ENCODE results near the gene HCAR1. TPM values are rescaled to one million over a fixed set of nuclear protein-coding genes. Genes with fewer than 3 reads are reported as not detected.

Gene HCAR1
- total RNA-seq, 1 experiment from 2014 or later, result 0.31 TPM

- no peak for TF ChIP-seq CTCF (IDR thresholded peaks at IDR 0.05)
- no peak for TF ChIP-seq TCF7L2 (IDR thresholded peaks at IDR 0.05; ENCODE audit: low read depth, low read length)
- TF ChIP-seq REST (IDR thresholded peaks at IDR 0.05; ENCODE audit: insufficient read depth in 1 of 2, low read depth in 2 of 2, low read length in 1 of 2), result no peak
- TF ChIP-seq SIN3A (IDR thresholded peaks at IDR 0.05; ENCODE audit: borderline replicate concordance, insufficient read depth, low read depth, low read length), result no peak
- CTCF ChIA-PET, result interaction anchor here (0.6 to 0.7 kb wide), 2 partner anchors 63 to 297 kb away, joined by 4 read pairs; no protein-coding TSS in a partner anchor
- H3K27ac ChIP-seq (ENCODE audit: low read length), result no peak overlapping the region
These were observed 16.8 kb upstream of the HCAR1 start for GRCh38 chr12:122747224-122748135.

GRCh38 chr12:122743895-122744525 is 13.4 kb upstream of the HCAR1 start:
- no peak overlapping the region for H3K27ac ChIP-seq (ENCODE audit: low read length)
- ChIA-PET POLR2A (no interaction called here), CTCF (no interaction called here)
- H3K9me3 ChIP-seq (ENCODE audit: control insufficient read depth, insufficient read depth, low read depth, low read length), result no peaks in the 10 kb centered on the region
- DNase-seq (ENCODE audit: low read depth, low spot score) (no peak), ATAC-seq (no peak)
- no peak overlapping the region for H3K4me3 ChIP-seq (ENCODE audit: low read depth in 2 of 2, low read length in 2 of 2)
- no TSS peak for BruUV-seq (replicated peaks)
- intact Hi-C loops (cut with micrococcal nuclease; ENCODE audit: unreplicated experiment), result no loop called here
- no peaks in the 10 kb centered on the region for H3K4me1 ChIP-seq (ENCODE audit: control insufficient read depth, insufficient read depth, low read length)
- H3K36me3 ChIP-seq (ENCODE audit: control insufficient read depth, insufficient read depth, low read length), result no peaks in the 10 kb centered on the region
- no peaks in the 10 kb centered on the region for H3K27me3 ChIP-seq (ENCODE audit: control insufficient read depth, insufficient read depth, low read length)
- TF ChIP-seq SIN3A (IDR thresholded peaks at IDR 0.05; ENCODE audit: borderline replicate concordance, insufficient read depth, low read depth, low read length), result no peak
- TF ChIP-seq CTCF (IDR thresholded peaks at IDR 0.05), result no peak
- TF ChIP-seq POLR2AphosphoS5 (IDR thresholded peaks at IDR 0.05; ENCODE audit: low read depth, low read length), result no peak
- TF ChIP-seq TCF7L2 (IDR thresholded peaks at IDR 0.05; ENCODE audit: low read depth, low read length), result no peak
- TF ChIP-seq REST (IDR thresholded peaks at IDR 0.05; ENCODE audit: insufficient read depth in 1 of 2, low read depth in 2 of 2, low read length in 1 of 2), result no peak
- in situ Hi-C loops (cut with HindIII; ENCODE audit: low pct_unique_long_range_greater_than_20kb, low sequenced_read_pairs), result no loop called here

More at GRCh38 chr12:122747224-122748135, 16.8 kb upstream of the HCAR1 start:
- intact Hi-C loops (cut with micrococcal nuclease; ENCODE audit: unreplicated experiment) (no loop called here), in situ Hi-C loops (cut with HindIII; ENCODE audit: low pct_unique_long_range_greater_than_20kb, low sequenced_read_pairs) (no loop called here)
- DNase-seq (ENCODE audit: low read depth, low spot score) (no peak), ATAC-seq (no peak)
- BruUV-seq (replicated peaks), result no TSS peak
- no peaks in the 10 kb centered on the region for H3K9me3 ChIP-seq (ENCODE audit: control insufficient read depth, insufficient read depth, low read depth, low read length)
- H3K36me3 ChIP-seq (ENCODE audit: control insufficient read depth, insufficient read depth, low read length), result no peaks in the 10 kb centered on the region
- H3K27me3 ChIP-seq (ENCODE audit: control insufficient read depth, insufficient read depth, low read length), result no peaks in the 10 kb centered on the region
- H3K4me3 ChIP-seq (ENCODE audit: low read depth in 2 of 2, low read length in 2 of 2), result no peak overlapping the region
- POLR2A ChIA-PET, result interaction anchor here (0.5 kb wide), 1 partner anchor 179 kb away, joined by 5 read pairs; no protein-coding TSS in a partner anchor
- no peaks in the 10 kb centered on the region for H3K4me1 ChIP-seq (ENCODE audit: control insufficient read depth, insufficient read depth, low read length)
